Right renal pelvis (tissue), 4 donors: ENCODE measurements around the gene PAPSS1. TPM values are rescaled to one million over a fixed set of nuclear protein-coding genes. Genes with fewer than 3 reads are reported as not detected.
A peak's percentile ranks its signal among the peaks of the same experiment; 100 is the strongest.
"Not testable (repeated sequence)": the region's sequence is repeated elsewhere in the genome, so short reads cannot be mapped to it uniquely, and the experiment has no call there.

ENCODE experiments used
- DNase-seq, 4 donors: peaks; one replicate each; pipeline ENCODE4 v3.0.0-alpha.2; 2013; ENCODE audit warnings: low read depth in 4 of 4, low spot score in 3 of 4, missing footprints in 1 of 4
- polyA plus RNA-seq, 4 donors: library from polyadenylated mRNA; unstranded; fragments of 120-200 nt; gene quantifications; one replicate each; pipeline ENCODE4 v1.2.1, GENCODE V29; 2013; ENCODE audit not compliant: insufficient read length in 4 of 4

Gene PAPSS1
- polyA plus RNA-seq, 4 donors, result 80.5 to 101 (median 89.4) TPM

- not testable (repeated sequence) for DNase-seq
Measured at GRCh38 chr4:107726131-107726925, 6.3 kb upstream of the PAPSS1 start.

- no peak for DNase-seq
Measured at GRCh38 chr4:107725281-107725859, 5.3 kb upstream of the PAPSS1 start.

- DNase-seq, result not testable (repeated sequence)
Measured at GRCh38 chr4:107723331-107723730, 3.3 kb upstream of the PAPSS1 start.

DNA sequence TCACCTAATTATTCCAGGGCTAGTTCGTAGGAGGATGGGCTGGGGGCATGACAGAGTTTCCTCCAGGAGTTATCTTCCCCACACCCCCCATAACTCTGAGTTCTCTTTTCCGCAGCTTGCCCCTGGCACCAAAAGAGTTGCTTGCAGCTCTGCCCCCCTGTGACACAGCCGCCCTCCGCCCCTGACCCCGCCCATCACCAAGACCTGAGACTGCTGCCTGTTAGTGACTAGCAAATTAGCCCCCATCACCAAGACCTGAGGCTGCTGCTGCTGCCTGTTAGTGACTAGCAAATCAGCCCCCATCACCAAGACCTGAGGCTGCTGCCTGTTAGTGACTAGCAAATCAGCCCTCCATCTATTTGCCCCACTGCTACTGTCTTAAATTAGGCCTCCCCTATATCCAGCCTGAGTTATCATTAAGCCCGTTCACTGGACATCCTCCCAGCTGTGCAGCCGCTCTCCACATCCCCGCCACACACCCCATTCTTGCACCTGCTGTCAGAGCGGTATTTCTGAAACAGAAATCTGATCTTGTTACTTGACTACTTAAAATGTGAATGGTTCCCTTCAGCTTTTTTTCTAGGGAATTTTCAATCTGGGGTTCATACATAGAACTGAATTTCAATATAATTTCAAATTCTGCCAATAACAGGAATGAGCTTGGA, 1.5 kb upstream of the PAPSS1 start:
- DNase-seq, result no peak

DNA sequence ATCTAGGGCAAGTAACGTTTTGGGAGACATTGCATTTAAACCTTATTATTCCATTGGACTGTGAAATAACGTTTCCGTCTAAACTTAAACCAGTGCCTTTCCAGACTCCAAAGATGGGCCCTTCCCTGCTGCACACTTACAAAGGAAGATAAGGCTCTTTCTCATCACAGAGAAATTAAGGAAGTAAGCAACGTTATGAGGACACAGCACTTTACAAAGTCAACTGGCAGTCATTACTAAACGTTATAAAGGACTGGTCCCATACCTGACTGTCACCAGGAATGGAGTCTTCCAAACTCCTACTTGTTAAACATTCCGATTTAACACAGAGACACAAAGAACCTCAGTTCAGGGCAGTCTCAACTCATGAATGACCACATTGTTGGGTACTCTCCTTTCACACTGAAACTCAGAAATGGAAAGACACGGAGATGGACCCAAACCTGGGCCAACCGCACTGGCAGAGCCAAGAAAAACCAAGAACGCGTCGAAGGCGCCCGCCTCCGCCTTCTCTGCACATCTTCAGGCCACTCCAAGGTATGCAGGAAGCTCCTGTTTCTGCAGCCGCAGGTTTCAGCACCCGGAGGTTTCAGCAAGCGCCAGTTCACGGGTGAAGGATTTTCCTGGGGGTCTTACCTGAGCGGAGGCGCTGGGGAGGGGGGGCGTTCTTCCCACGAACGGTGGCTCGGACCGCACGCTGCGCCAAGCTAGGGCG, 670 bp downstream of the PAPSS1 start:
- DNase-seq, result peak in 1 of 4 donors; percentile 41

GRCh38 chr4:107718351-107718965, 1.6 kb downstream of the PAPSS1 start:
- no peak for DNase-seq

DNA sequence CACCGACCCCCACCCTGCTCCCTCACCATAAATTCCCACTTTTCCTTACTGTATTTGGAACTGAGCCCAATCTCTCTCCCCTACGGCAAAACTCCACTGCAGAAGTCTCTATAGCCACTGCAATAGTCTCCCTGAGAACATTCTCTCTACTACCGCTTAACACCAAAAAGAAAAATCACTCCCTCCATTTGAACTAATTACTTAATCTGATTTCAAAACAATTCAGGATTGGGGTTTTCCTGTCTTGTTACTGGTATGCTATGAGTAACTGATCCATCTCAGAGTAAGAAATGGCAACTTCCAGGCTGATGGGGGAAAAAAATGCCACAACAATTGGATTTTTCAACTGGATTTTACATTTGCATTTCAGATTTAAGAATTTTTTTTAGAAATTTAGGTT, 5.8 kb downstream of the PAPSS1 start:
- DNase-seq, result no peak

GRCh38 chr4:107712236-107712635, 7.8 kb downstream of the PAPSS1 start:
- DNase-seq, result no peak

- DNase-seq, result no peak
Measured at GRCh38 chr4:107711831-107712230, 8.2 kb downstream of the PAPSS1 start.

DNA sequence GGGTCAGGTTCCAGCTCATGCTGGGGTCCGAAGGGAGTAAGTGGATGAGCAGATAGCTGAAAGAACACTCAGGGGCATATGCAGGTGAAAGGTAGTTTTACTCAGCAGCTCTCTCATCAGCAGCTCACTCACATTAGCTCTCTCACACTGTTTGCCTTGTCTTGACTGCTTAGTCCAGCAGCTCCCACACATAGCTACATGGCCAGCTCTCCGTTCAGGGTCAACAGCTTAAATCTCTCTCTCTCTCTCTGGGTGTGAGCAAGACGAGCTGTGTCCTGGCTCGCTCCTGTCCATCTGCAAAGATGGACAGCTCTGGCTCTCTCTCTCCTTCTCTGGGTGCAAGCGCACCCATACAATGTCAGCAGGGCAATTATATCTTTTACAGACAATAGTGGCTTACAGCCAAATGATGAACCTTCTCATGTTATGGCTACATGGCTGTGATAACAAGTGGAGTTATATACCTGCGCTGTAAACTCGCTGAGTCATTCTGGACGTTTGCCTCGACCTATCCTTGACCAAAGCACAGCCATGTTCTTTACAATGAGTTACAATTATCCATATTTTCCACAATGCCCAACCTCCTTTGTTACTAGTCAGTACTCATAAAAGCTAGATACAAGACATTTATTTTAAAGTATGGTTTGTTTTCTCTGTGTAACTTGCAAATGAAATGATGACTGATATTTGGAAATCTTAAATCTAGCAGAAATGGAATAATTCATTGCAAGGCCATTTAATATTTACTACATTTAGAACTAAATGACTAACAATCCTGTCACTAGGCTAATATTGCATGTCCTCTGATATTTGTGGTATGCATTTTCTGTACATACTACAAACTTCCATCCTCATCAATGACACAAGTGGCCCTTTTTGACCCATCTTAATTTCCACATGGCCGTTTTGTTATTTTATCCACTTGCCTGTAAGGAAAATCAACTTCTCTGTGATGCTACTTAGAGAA, 9.3 kb downstream of the PAPSS1 start:
- no peak for DNase-seq

DNA sequence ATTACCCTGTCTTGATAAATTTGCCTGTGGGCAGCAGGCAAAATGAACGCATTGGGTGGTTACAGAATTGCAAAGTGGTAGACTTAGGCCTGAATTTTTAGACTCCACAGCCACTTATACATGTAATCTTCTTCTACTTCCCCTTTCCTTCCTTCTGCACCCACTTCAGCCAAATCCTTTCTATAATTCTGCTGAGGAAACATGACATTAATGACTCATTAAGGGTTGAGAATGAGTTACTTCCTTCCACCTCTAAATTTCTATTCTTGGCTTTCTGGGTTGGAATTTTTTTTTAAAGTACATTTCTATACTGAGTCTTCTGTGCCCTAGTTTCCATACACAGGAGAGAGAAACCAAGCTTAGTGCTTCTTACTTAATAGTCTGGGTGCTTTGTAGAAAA, 10.1 kb downstream of the PAPSS1 start:
- DNase-seq, result no peak

DNA sequence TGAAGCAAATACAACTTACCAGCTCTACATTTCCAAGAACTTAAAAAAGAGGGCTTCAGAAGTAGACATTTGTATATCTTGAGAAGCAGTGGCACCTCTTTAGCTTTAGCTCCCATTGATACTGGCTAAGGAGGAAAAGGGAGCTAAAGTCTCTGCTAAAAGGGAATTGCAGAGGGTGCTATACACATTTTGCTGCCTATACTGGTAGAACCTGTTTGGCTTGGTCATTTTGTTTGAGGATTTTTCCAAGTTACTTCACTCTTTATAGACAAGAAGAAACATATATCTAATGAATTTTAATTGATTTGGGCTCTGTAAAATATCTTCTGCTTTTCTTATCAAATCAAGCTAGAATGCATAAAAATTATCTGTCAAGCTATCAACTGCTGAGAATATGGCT, 11.8 kb downstream of the PAPSS1 start:
- DNase-seq, result no peak

DNA sequence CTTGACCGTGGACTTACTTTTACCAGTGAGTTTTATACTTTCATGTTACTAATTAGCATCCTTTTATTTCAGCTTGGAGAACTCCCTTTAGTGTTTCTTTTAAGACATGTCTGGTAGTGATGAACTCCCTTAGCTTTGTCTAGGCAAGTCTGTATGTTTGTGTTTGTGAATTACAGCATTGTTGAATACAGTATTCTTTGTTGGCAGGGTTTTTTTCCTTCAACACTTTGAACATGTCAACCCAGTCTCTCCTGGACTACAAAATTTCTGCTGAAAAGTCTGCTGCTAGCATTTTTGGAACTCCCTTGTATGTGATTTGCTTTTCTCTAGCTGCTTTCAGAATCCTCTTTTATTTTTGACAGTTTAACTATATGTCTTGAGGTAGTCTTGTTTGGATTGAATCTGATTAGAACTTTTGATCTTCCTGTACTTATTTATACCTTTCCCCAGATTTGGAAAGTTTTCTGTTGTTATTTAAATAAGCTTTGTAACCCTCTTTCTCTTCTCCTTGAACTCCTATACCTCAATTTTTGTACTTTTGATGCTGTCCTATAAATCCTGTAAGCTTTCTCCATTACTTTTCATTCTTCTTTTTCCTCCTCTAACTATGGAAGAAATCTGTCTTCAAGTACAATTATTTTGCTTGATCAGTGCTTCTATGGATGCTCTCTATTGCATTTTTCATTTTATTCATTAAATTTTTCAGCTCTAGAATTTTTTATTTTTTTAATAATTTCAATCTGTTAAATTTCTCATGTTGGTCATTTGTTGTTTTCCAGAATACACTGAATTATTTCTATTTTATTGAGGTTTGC, 14.1 kb downstream of the PAPSS1 start:
- DNase-seq, result no peak

- DNase-seq, result no peak
Measured at GRCh38 chr4:107701565-107701964, 18.5 kb downstream of the PAPSS1 start.

DNA sequence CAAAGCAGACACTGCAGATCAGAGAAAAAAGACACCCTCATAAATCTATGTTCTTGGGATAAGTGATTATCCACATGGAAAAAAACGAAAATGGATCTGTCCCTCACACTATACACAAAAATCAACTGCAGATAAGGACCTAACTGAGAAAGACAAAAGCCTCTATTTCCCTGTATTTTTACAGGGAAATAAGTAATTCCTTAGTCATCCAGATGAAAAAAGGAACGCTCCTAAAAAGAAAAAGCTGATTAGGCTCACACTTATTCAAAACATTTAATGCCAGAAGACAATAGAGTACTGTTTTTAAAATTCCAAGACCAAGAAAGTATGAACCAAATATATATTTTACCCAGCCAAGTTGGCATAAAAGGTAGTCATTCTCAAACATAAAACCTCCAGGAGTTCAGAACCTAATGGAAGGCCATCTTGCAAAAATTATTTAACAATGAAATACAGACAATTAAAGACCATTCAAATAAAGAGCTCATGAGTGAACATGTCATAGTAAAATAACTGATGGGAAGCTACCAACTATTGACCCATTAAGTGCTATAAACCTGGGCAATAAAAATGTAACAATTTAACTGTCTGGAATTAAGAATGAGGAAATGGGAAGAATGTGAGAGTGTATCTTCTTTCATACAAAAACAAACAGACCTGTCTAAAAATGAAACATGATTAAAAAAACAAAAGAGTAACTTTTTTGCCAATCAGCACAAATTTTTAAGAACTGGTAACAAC, 20.4 kb downstream of the PAPSS1 start:
- no peak for DNase-seq

GRCh38 chr4:107696187-107696586, 23.8 kb downstream of the PAPSS1 start:
- not testable (repeated sequence) for DNase-seq

GRCh38 chr4:107693132-107693531, 26.9 kb downstream of the PAPSS1 start:
- DNase-seq, result no peak

DNA sequence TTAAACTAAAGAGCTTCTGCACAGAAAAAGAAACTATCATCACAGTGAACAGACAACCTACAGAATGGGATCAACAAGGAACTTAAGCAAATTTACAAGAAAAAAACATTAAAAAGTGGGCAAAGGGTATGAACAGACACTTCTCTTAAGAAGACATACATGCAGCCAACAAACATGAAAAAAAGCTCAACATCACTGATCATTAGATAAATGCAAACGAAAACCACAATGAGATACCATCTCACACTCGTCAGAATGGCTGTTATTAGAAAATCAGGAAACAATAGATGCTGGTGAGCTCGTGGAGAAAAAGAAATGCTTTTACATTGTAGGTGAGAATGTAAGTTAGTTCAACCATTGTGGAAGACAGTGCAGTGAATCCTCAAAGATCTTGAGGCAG, 27.8 kb downstream of the PAPSS1 start:
- DNase-seq, result no peak
